H9 (cell line): Measurements from ENCODE around the gene IGF2BP3. TPM values are rescaled to one million over a fixed set of nuclear protein-coding genes. Genes with fewer than 3 reads are reported as not detected.

ENCODE experiments used
- DNase-seq: peaks from one replicate; pipeline ENCODE4 v3.0.0-alpha.2; 2017
- H2AFZ ChIP-seq: one replicate; pipeline ENCODE4 v1.6.1; 2013; ENCODE audit warnings: mild to moderate bottlenecking, low read length, control low read depth, moderate library complexity
- H2AK5ac ChIP-seq: 2 replicates; pipeline ENCODE4 v1.6.1; 2013; ENCODE audit warnings: low read length, control low read depth, mixed read lengths; ENCODE audit not compliant: insufficient read length
- H2BK120ac ChIP-seq: one replicate; pipeline ENCODE4 v1.6.1; 2013; ENCODE audit warnings: low read depth, mild to moderate bottlenecking, low read length, control low read depth, inconsistent platforms; ENCODE audit not compliant: poor library complexity, severe bottlenecking
- H2BK12ac ChIP-seq: 2 replicates; pipeline ENCODE4 v1.6.1; 2013; ENCODE audit warnings: low read length, control low read depth, mixed read lengths, low read depth; ENCODE audit not compliant: insufficient read length
- H2BK15ac ChIP-seq: 2 replicates; pipeline ENCODE4 v1.6.1; 2013; ENCODE audit warnings: low read depth, low read length, control low read depth
- H2BK20ac ChIP-seq: one replicate; pipeline ENCODE4 v1.6.1; 2013; ENCODE audit warnings: low read depth, mild to moderate bottlenecking, low read length, control low read depth, inconsistent platforms; ENCODE audit not compliant: poor library complexity, severe bottlenecking
- H2BK5ac ChIP-seq: 2 replicates; pipeline ENCODE4 v1.6.1; 2013; ENCODE audit warnings: low read length, control low read depth, mixed read lengths; ENCODE audit not compliant: insufficient read length
- H3K14ac ChIP-seq: 2 replicates; pipeline ENCODE4 v1.6.1; 2013; ENCODE audit warnings: low read length, control low read depth; ENCODE audit not compliant: insufficient read depth
- H3K18ac ChIP-seq: 2 replicates; pipeline ENCODE4 v1.6.1; 2013; ENCODE audit warnings: low read depth, mild to moderate bottlenecking, mixed read lengths, low read length, control low read depth; ENCODE audit not compliant: insufficient read length
- H3K23ac ChIP-seq: 2 replicates; pipeline ENCODE4 v1.6.1; 2013; ENCODE audit warnings: low read length, control low read depth, mixed read lengths, low read depth; ENCODE audit not compliant: insufficient read length
- H3K23me2 ChIP-seq: 2 replicates; pipeline ENCODE4 v1.6.1; 2013; ENCODE audit warnings: low read depth, mild to moderate bottlenecking, mixed read lengths, low read length, control low read depth; ENCODE audit not compliant: insufficient read length, poor library complexity, severe bottlenecking
- H3K27ac ChIP-seq: 2 replicates; pipeline ENCODE4 v1.5.1; 2013; ENCODE audit warnings: low read length, control low read depth, mixed read lengths, low read depth; ENCODE audit not compliant: insufficient read length
- H3K27me3 ChIP-seq: 2 replicates; pipeline ENCODE4 v1.6.1; 2013; ENCODE audit warnings: low read length, control low read depth, inconsistent platforms; ENCODE audit not compliant: insufficient read depth
- H3K4ac ChIP-seq: 2 replicates; pipeline ENCODE4 v1.6.1; 2013; ENCODE audit warnings: low read depth, mild to moderate bottlenecking, control low read depth, inconsistent platforms, low read length, moderate library complexity
- H3K4me1 ChIP-seq: 2 replicates; pipeline ENCODE4 v1.6.1; 2013; ENCODE audit warnings: low read length, control low read depth, inconsistent platforms; ENCODE audit not compliant: insufficient read depth
- H3K4me2 ChIP-seq: 2 replicates; pipeline ENCODE4 v1.6.1; 2013; ENCODE audit warnings: low read length, control low read depth, mixed read lengths; ENCODE audit not compliant: insufficient read length, insufficient read depth
- H3K56ac ChIP-seq: 2 replicates; pipeline ENCODE4 v1.6.1; 2013; ENCODE audit warnings: low read depth, mild to moderate bottlenecking, mixed read lengths, low read length, control low read depth; ENCODE audit not compliant: insufficient read length
- H3K79me1 ChIP-seq: 2 replicates; pipeline ENCODE4 v1.6.1; 2013; ENCODE audit warnings: low read depth, mild to moderate bottlenecking, moderate library complexity, low read length, control low read depth, inconsistent platforms; ENCODE audit not compliant: insufficient read depth, poor library complexity, severe bottlenecking
- H3K79me2 ChIP-seq: 2 replicates; pipeline ENCODE4 v1.6.1; 2013; ENCODE audit warnings: low read length, control low read depth, inconsistent platforms; ENCODE audit not compliant: insufficient read depth
- H3K9ac ChIP-seq: 2 replicates; pipeline ENCODE4 v1.6.1; 2013; ENCODE audit warnings: low read length, control low read depth, mixed read lengths; ENCODE audit not compliant: insufficient read length; ENCODE audit errors: extremely low read depth
- H3K9me3 ChIP-seq: one replicate; pipeline ENCODE4 v1.6.1; 2013; ENCODE audit warnings: low read depth, low read length, inconsistent platforms; ENCODE audit not compliant: control insufficient read depth
- H3T11ph ChIP-seq: one replicate; pipeline ENCODE4 v1.6.1; 2013; ENCODE audit warnings: mild to moderate bottlenecking, low read length, control low read depth, inconsistent platforms
- H4K20me1 ChIP-seq: one replicate; pipeline ENCODE4 v1.6.1; 2013; ENCODE audit not compliant: control insufficient read depth, insufficient read length, insufficient read depth
- H4K5ac ChIP-seq: 2 replicates; pipeline ENCODE4 v1.6.1; 2013; ENCODE audit warnings: low read depth, mild to moderate bottlenecking, mixed read lengths, low read length, control low read depth; ENCODE audit not compliant: insufficient read length
- H4K8ac ChIP-seq: replicated peaks from 2 replicates; pipeline ENCODE4 v1.6.1; 2013; ENCODE audit warnings: low read length, control low read depth, mixed read lengths, low read depth; ENCODE audit not compliant: insufficient read length
- H4K91ac ChIP-seq: 2 replicates; pipeline ENCODE4 v1.6.1; 2013; ENCODE audit warnings: low read depth, mild to moderate bottlenecking, moderate library complexity, mixed read lengths, low read length, control low read depth; ENCODE audit not compliant: insufficient read length
- H3K27ac Mint-ChIP-seq, 3 experiments: 2 replicates in 2 of 3; 3 replicates in 1 of 3; pipeline ENCODE4 v1.8.0; 2020 to 2021; ENCODE audit warnings: mixed read lengths in 3 of 3, mild to moderate bottlenecking in 1 of 3, moderate library complexity in 1 of 3
- H3K27me3 Mint-ChIP-seq: 2 replicates; pipeline ENCODE4 v1.8.0; 2021; ENCODE audit warnings: low read depth, mild to moderate bottlenecking, moderate library complexity, mixed read lengths
- H3K36me3 Mint-ChIP-seq, 3 experiments: 2 replicates in 2 of 3; 3 replicates in 1 of 3; pipeline ENCODE4 v1.8.0; 2020 to 2021; ENCODE audit warnings: low read depth in 3 of 3, mixed read lengths in 3 of 3; ENCODE audit not compliant: insufficient read depth in 1 of 3
- H3K4me1 Mint-ChIP-seq, 2 experiments: 2 replicates each; pipeline ENCODE4 v1.8.0; 2020; ENCODE audit warnings: mixed read lengths in 2 of 2
- H3K4me3 Mint-ChIP-seq, 2 experiments: 2 replicates in 1 of 2; 3 replicates in 1 of 2; pipeline ENCODE4 v1.8.0; 2020 to 2021; ENCODE audit warnings: mild to moderate bottlenecking in 2 of 2, mixed read lengths in 2 of 2, moderate library complexity in 1 of 2
- H3K9me3 Mint-ChIP-seq, 2 experiments: 2 replicates in 1 of 2; 3 replicates in 1 of 2; pipeline ENCODE4 v1.8.0; 2020; ENCODE audit warnings: mild to moderate bottlenecking in 2 of 2, mixed read lengths in 2 of 2, moderate library complexity in 1 of 2
- WGBS: extraction: QIAGEN DNeasy Blood & Tissue Kit; methylation state at CpG from one replicate; pipeline ENCODE4 v1.1.7; 2013; ENCODE audit warnings: missing lambda C conversion rate, low lambda C conversion rate, mixed read lengths; ENCODE audit not compliant: insufficient read length; ENCODE audit errors: extremely low coverage; 5-methylcytosine and 5-hydroxymethylcytosine counted together
- total RNA-seq: library from RNA; stranded (reverse); gene quantifications from 2 replicates; pipeline ENCODE4 v1.2.1, GENCODE V29; 2021
- TF ChIP-seq, protein P1 (sequence below): fragments of 200-600 bp; sonication (generic); conservative IDR thresholded peaks from 3 replicates; pipeline ENCODE4 v1.8.0; 2021; ENCODE audit warnings: antibody characterized with exemption, mild to moderate bottlenecking

Gene IGF2BP3
- total RNA-seq, 1 experiment from 2014 or later = 197 TPM

DNA sequence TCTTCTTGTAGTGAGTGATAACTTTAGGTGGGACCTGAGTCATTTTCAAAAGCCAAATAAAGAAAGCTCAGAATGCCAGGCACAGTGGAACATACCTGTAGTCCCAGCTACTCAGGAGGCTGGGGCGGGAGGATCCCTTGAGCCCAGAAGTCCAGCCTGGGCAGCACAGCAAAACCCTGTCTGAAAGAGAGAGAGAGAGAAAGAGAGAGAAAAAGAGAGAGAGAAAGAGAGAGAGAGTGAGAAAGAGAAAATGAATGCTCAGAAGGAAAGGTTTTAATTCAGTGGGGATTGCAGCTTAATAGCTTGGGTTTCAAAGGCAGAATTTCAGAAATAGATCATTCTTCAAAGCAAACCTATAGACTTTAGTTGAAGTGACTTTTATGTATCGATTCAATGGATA, 198.0 kb downstream of the IGF2BP3 start:
- Histone ChIP-seq H4K8ac (no peak overlapping the region), H4K91ac (no peak overlapping the region), H3K79me2 (no peaks in the 10 kb centered on the region), H2AK5ac (no peak overlapping the region), H2BK120ac (no peak overlapping the region), H3K56ac (no peak overlapping the region), H3K79me1 (no peaks in the 10 kb centered on the region), H3K23me2 (no peaks in the 10 kb centered on the region), H3T11ph (no peak overlapping the region), H3K4me2 (no peak overlapping the region), H3K9ac (no peak overlapping the region), H3K4ac (no peak overlapping the region), H3K14ac (no peak overlapping the region), H3K9me3 (no peaks in the 10 kb centered on the region), H3K27me3 (no peaks in the 10 kb centered on the region), H2BK20ac (no peak overlapping the region), H2BK5ac (no peak overlapping the region), H4K5ac (no peak overlapping the region), H2BK15ac (no peak overlapping the region), H2BK12ac (no peak overlapping the region), H3K18ac (no peak overlapping the region), H3K23ac (no peak overlapping the region), H3K4me1 (no peaks in the 10 kb centered on the region), H2AFZ (no peak overlapping the region), H4K20me1 (no peaks in the 10 kb centered on the region), H3K27ac (no peak overlapping the region)
- no peaks in the 10 kb centered on the region for H3K9me3 Mint-ChIP-seq
- TF ChIP-seq, protein P1, sequence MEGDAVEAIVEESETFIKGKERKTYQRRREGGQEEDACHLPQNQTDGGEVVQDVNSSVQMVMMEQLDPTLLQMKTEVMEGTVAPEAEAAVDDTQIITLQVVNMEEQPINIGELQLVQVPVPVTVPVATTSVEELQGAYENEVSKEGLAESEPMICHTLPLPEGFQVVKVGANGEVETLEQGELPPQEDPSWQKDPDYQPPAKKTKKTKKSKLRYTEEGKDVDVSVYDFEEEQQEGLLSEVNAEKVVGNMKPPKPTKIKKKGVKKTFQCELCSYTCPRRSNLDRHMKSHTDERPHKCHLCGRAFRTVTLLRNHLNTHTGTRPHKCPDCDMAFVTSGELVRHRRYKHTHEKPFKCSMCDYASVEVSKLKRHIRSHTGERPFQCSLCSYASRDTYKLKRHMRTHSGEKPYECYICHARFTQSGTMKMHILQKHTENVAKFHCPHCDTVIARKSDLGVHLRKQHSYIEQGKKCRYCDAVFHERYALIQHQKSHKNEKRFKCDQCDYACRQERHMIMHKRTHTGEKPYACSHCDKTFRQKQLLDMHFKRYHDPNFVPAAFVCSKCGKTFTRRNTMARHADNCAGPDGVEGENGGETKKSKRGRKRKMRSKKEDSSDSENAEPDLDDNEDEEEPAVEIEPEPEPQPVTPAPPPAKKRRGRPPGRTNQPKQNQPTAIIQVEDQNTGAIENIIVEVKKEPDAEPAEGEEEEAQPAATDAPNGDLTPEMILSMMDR = no peak
- H3K27ac Mint-ChIP-seq = no peak overlapping the region
- peaks cover 4% of the 10 kb centered on the region for H3K27me3 Mint-ChIP-seq
- no peak overlapping the region for H3K4me3 Mint-ChIP-seq
- no peaks in the 10 kb centered on the region for H3K36me3 Mint-ChIP-seq
- peaks cover 8 to 11% of the 10 kb centered on the region in 2 experiments for H3K4me1 Mint-ChIP-seq
- no peak for DNase-seq
- WGBS = no CpG with 5 or more reads among the region's 2 CpGs
